SK-N-MC (cell line): ENCODE measurements around the gene ETS2.
A peak's percentile ranks its signal among the peaks of the same experiment; 100 is the strongest.

Experiments
- DNase-seq: peaks from one replicate; pipeline ENCODE4 v3.0.0-alpha.2; 2011; ENCODE audit warnings: low read depth, low spot score
- H3K27ac ChIP-seq: fragments of 200-600 bp; sonication (generic); 2 replicates; pipeline ENCODE4 v1.5.1; 2016; ENCODE audit warnings: mixed run types
- H3K36me3 ChIP-seq: fragments of 200-600 bp; sonication (generic); 2 replicates; pipeline ENCODE4 v1.6.1; 2017; ENCODE audit warnings: antibody characterized with exemption, low read length, mixed read lengths; ENCODE audit not compliant: insufficient read depth
- H3K4me3 ChIP-seq: fragments of 200-600 bp; sonication (generic); 2 replicates; pipeline ENCODE4 v1.5.1; 2016
- H3K9ac ChIP-seq: fragments of 200-600 bp; sonication (generic); 2 replicates; pipeline ENCODE4 v1.8.0; 2017; ENCODE audit warnings: mixed run types, mixed read lengths; ENCODE audit not compliant: insufficient read length
- H3K9me3 ChIP-seq: fragments of 200-600 bp; sonication (generic); 2 replicates; pipeline ENCODE4 v1.6.1; 2017; ENCODE audit warnings: low read depth, mild to moderate bottlenecking, antibody characterized with exemption, low read length, moderate library complexity, mixed read lengths
- EZH2 ChIP-seq: fragments of 200-600 bp; sonication (generic); IDR thresholded peaks from one replicate; pipeline ENCODE4 v1.6.1; 2017; ENCODE audit warnings: antibody characterized with exemption
- FOXP2 ChIP-seq: optimal IDR thresholded peaks from 2 replicates; pipeline ENCODE3; 2011; ENCODE audit warnings: mild to moderate bottlenecking, moderate library complexity; ENCODE audit not compliant: insufficient read depth; ENCODE audit errors: extremely low read length, control extremely low read depth
- POLR2AphosphoS5 ChIP-seq: IDR thresholded peaks from 2 replicates; pipeline ENCODE4 v1.6.1; 2012; ENCODE audit warnings: mild to moderate bottlenecking, low read depth, low read length, borderline replicate concordance

Gene ETS2

GRCh38 chr21:38831526-38832467 is 26.1 kb downstream of the ETS2 start:
- Histone ChIP-seq H3K9ac (no peak overlapping the region), H3K9me3 (no peaks in the 10 kb centered on the region), H3K36me3 (no peaks in the 10 kb centered on the region), H3K4me3 (no peak overlapping the region), H3K27ac (peak overlapping the region; percentile 52; the same call in 1 of the 2 replicates)
- no peak for DNase-seq
- TF ChIP-seq EZH2 (no peak), FOXP2 (no peak), POLR2AphosphoS5 (no peak)

GRCh38 chr21:38832664-38833063 is 26.9 kb downstream of the ETS2 start:
- Histone ChIP-seq H3K4me3 (no peak overlapping the region), H3K9me3 (no peaks in the 10 kb centered on the region), H3K36me3 (no peaks in the 10 kb centered on the region), H3K9ac (no peak overlapping the region), H3K27ac (no peak overlapping the region)
- no peak for DNase-seq
- TF ChIP-seq FOXP2 = no peak
- no peak for TF ChIP-seq EZH2
- no peak for TF ChIP-seq POLR2AphosphoS5

GRCh38 chr21:38833117-38833516 is 27.4 kb downstream of the ETS2 start:
- no peak overlapping the region for H3K4me3 ChIP-seq
- H3K36me3 ChIP-seq = no peaks in the 10 kb centered on the region
- no peaks in the 10 kb centered on the region for H3K9me3 ChIP-seq
- H3K9ac ChIP-seq = no peak overlapping the region
- no peak for DNase-seq
- H3K27ac ChIP-seq = no peak overlapping the region
- TF ChIP-seq POLR2AphosphoS5 (no peak), EZH2 (no peak), FOXP2 (no peak)

GRCh38 chr21:38834725-38835124 is 29.0 kb downstream of the ETS2 start:
- TF ChIP-seq FOXP2 (no peak), EZH2 (no peak), POLR2AphosphoS5 (no peak)
- no peak overlapping the region for H3K27ac ChIP-seq
- no peak overlapping the region for H3K9ac ChIP-seq
- H3K9me3 ChIP-seq = no peaks in the 10 kb centered on the region
- DNase-seq = no peak
- no peak overlapping the region for H3K4me3 ChIP-seq
- no peaks in the 10 kb centered on the region for H3K36me3 ChIP-seq

GRCh38 chr21:38837806-38838461 is 32.2 kb downstream of the ETS2 start:
- no peaks in the 10 kb centered on the region for H3K9me3 ChIP-seq
- no peaks in the 10 kb centered on the region for H3K36me3 ChIP-seq
- H3K9ac ChIP-seq = no peak overlapping the region
- DNase-seq = no peak
- TF ChIP-seq FOXP2 (no peak), EZH2 (no peak), POLR2AphosphoS5 (no peak)
- no peak overlapping the region for H3K4me3 ChIP-seq
- H3K27ac ChIP-seq = no peak overlapping the region

- Histone ChIP-seq H3K36me3 (no peaks in the 10 kb centered on the region), H3K27ac (no peak overlapping the region), H3K9me3 (no peaks in the 10 kb centered on the region), H3K4me3 (no peak overlapping the region), H3K9ac (no peak overlapping the region)
- TF ChIP-seq POLR2AphosphoS5 = no peak
- TF ChIP-seq EZH2 = no peak
- TF ChIP-seq FOXP2 = no peak
- DNase-seq = no peak
Observed at GRCh38 chr21:38838598-38839327, 33.0 kb downstream of the ETS2 start.

GRCh38 chr21:38839328-38840286 is 33.9 kb downstream of the ETS2 start:
- DNase-seq = no peak
- Histone ChIP-seq H3K36me3 (no peaks in the 10 kb centered on the region), H3K9ac (no peak overlapping the region), H3K27ac (no peak overlapping the region), H3K9me3 (no peaks in the 10 kb centered on the region), H3K4me3 (no peak overlapping the region)
- TF ChIP-seq EZH2 (no peak), FOXP2 (no peak), POLR2AphosphoS5 (no peak)
